Pancreas (tissue), 10 donors: ENCODE results near the gene CEL. TPM values are rescaled to one million over a fixed set of nuclear protein-coding genes. Genes with fewer than 3 reads are reported as not detected.

ENCODE experiments used
- ATAC-seq, 4 donors: fragments of 200-7000 bp; cut with Tn5 transposase; one replicate each; pipeline versions ENCODE4 v1.8.0 to v1.9.1; 2020; ENCODE audit warnings: mild to moderate bottlenecking in 4 of 4, moderate library complexity in 4 of 4
- DNase-seq, 6 donors: peaks; one replicate each; pipeline ENCODE4 v3.0.0-alpha.2; 2020
- FAIRE-seq: peaks from 2 replicates; lab custom pipeline; 2012; peaks lifted over from hg19 to GRCh38; lab: Jason Lieb, UNC
- H3K27ac ChIP-seq, 4 donors: fragments of 200-600 bp; sonication (generic); 1 replicate in 3 of 4; 2 replicates in 1 of 4; pipeline versions ENCODE4 v1.5.0 to v1.8.0; 2020
- H3K27me3 ChIP-seq, 4 donors: fragments of 200-600 bp; one replicate each; pipeline ENCODE4 v1.8.0; 2021
- H3K36me3 ChIP-seq, 3 donors: fragments of 200-600 bp; sonication (generic) in 1 of 3; one replicate each; pipeline versions ENCODE4 v1.5.0 to v1.8.0; 2020 to 2021
- H3K4me1 ChIP-seq, 3 donors: fragments of 200-600 bp; one replicate each; pipeline ENCODE4 v1.8.0; 2021
- H3K4me3 ChIP-seq, 4 donors: fragments of 200-600 bp; sonication (generic) in 2 of 4; one replicate each; pipeline versions ENCODE4 v1.5.0 to v1.8.0; 2020 to 2021
- H3K9me3 ChIP-seq, 4 donors: fragments of 200-600 bp; one replicate each; pipeline ENCODE4 v1.8.0; 2021
- CTCF ChIP-seq, 4 donors: fragments of 200-600 bp; sonication (generic) in 3 of 4; IDR thresholded peaks; one replicate each; pipeline versions ENCODE4 v1.5.0 to v1.8.0; 2021; ENCODE audit warnings: antibody characterized with exemption in 4 of 4
- WGBS, 2 donors: extraction: QIAGEN DNeasy Blood & Tissue Kit; methylation state at CpG; one replicate each; pipeline ENCODE4 v1.1.7; 2013; 5-methylcytosine and 5-hydroxymethylcytosine counted together
- intact Hi-C, 3 donors: fragments of 100-400 bp; cut with DNase I; formaldehyde crosslinking; loops; one replicate each; pipeline versions ENCODE4 v1.11.1 to v1.14.2; 2022
- polyA plus RNA-seq, 2 donors: library from polyadenylated mRNA; stranded (reverse); fragments of 200-250 nt; gene quantifications; one replicate each; pipeline ENCODE4 v1.2.3, GENCODE V29; 2013
- total RNA-seq, 6 donors: library from RNA; stranded (reverse); fragmentation: NEBNext Ultra II Directional in 4 of 6; extraction: Animal tissue kit (Norgen Biotek cat#: 25700) in 4 of 6; gene quantifications; one replicate each; pipeline versions ENCODE4 v1.2.1 to v1.2.4, GENCODE V29; 2021 to 2023
- donor health status: healthy with polysubstance abuse.
- donor health status: DM: no; HTN: no; CAD: no; lungs with moderate emphysema.
- donor health status: DM: no; HTN: no; CAD: no.
- donor health status: control.
- donor health status: control.
- donor health status: Bipolar disorder and iron deficiency.
- donor health status: DM: yes; HTN: yes; CAD: no.
- donor health status: DM: no; HTN: no; CAD: no.
- donor health status: DM: no; HTN: no; CAD: no.
- donor health status: DM: yes; HTN: yes; CAD: no.

The CEL gene
- total and polyA plus RNA-seq, 8 donors = 2,560 to 24,413 (median 16,465) TPM

DNA sequence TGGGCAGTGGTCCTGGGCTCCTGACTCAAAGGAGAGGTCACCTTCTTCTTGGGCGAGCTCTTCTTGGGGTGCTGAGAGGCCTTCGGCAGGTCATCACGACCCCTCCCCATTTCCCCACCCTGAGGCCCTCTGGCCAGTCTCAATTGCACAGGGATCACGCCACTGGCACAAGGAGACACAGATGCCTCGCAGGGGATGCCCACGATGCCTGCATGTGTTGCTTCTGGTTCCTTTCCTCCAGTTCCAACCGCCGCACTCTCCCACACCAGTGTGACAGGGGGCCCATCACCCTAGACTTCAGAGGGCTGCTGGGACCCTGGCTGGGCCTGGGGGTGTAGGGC is 1.3 kb downstream of the CEL start:
- DNase-seq = no peak
- H3K36me3 ChIP-seq = peaks cover 0 to 46% (median 20%) of the 10 kb centered on the region in 3 donors
- no peaks in the 10 kb centered on the region for H3K9me3 ChIP-seq
- H3K27me3 ChIP-seq = no peaks in the 10 kb centered on the region
- no peak for FAIRE-seq
- intact Hi-C loops = no loop called here
- peak overlapping the region; percentile 30 to 86 (median 74) for H3K27ac ChIP-seq
- H3K4me1 ChIP-seq = peaks cover 6 to 23% (median 15%) of the 10 kb centered on the region in 3 donors
- no peak for ATAC-seq
- WGBS, 2 donors = 46 to 49% methylated on average over 8 of the region's 8 CpGs
- no peak for TF ChIP-seq CTCF (IDR thresholded peaks at IDR 0.05)
- peak overlapping the region; percentile 33 to 61 (median 52) for H3K4me3 ChIP-seq

DNA sequence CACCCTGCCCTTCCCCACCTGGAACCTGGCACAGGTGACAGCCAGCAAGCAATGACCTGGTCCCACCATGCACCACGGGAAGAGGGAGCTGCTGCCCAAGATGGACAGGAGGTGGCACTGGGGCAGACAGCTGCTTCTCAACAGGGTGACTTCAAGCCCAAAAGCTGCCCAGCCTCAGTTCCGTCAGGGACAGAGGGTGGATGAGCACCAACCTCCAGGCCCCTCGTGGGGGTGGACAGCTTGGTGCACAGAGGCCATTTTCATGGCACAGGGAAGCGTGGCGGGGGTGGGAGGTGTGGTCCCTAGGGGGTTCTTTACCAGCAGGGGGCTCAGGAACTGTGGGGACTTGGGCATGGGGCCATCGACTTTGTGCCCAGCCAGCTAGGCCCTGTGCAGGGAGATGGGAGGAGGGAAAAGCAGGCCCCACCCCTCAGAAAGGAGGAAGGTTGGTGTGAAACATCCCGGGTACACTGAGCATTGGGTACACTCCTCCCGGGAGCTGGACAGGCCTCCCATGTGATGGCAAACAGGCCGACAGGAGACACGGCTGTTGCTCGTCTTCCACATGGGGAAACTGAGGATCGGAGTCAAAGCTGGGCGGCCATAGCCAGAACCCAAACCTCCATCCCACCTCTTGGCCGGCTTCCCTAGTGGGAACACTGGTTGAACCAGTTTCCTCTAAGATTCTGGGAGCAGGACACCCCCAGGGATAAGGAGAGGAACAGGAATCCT is 1.9 kb downstream of the CEL start:
- FAIRE-seq = no peak
- DNase-seq = peak in 5 of 6 donors; percentile 50 to 86 (median 72)
- 32 to 35% methylated on average over 12 to 14 of the region's 14 CpGs for WGBS, 2 donors
- no peak for TF ChIP-seq CTCF (IDR thresholded peaks at IDR 0.05)
- Histone ChIP-seq H3K27me3 (no peaks in the 10 kb centered on the region), H3K4me1 (peaks cover 6 to 18% (median 15%) of the 10 kb centered on the region in 3 donors), H3K9me3 (no peaks in the 10 kb centered on the region), H3K36me3 (peaks cover 0 to 46% (median 20%) of the 10 kb centered on the region in 3 donors), H3K27ac (peak overlapping the region; percentile 30 to 86 (median 74)), H3K4me3 (peak overlapping the region; percentile 33 to 61 (median 52))
- intact Hi-C loops = no loop called here
- peak in 2 of 4 donors; percentile 0 to 1 for ATAC-seq

GRCh38 chr9:133064241-133065069 is 2.7 kb downstream of the CEL start:
- peak overlapping the region; percentile 33 to 61 (median 52) for H3K4me3 ChIP-seq
- DNase-seq = peak in 4 of 6 donors; percentile 65 to 89 (median 72)
- peak in 2 of 4 donors; percentile 0 to 5 for ATAC-seq
- WGBS, 2 donors = 33 to 43% methylated on average over 30 of the region's 30 CpGs
- no peaks in the 10 kb centered on the region for H3K9me3 ChIP-seq
- intact Hi-C loops = no loop called here
- peaks cover 0 to 10% (median 10%) of the 10 kb centered on the region in 3 donors for H3K4me1 ChIP-seq
- peaks cover 0 to 46% (median 20%) of the 10 kb centered on the region in 3 donors for H3K36me3 ChIP-seq
- no peaks in the 10 kb centered on the region for H3K27me3 ChIP-seq
- no peak for FAIRE-seq
- peak overlapping the region; percentile 30 to 86 (median 74) for H3K27ac ChIP-seq
- TF ChIP-seq CTCF (IDR thresholded peaks at IDR 0.05) = no peak

DNA sequence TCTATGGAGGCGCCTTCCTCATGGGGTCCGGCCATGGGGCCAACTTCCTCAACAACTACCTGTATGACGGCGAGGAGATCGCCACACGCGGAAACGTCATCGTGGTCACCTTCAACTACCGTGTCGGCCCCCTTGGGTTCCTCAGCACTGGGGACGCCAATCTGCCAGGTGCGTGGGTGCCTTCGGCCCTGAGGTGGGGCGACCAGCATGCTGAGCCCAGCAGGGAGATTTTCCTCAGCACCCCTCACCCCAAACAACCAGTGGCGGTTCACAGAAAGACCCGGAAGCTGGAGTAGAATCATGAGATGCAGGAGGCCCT is 3.2 kb downstream of the CEL start:
- intact Hi-C loops = no loop called here
- TF ChIP-seq CTCF (IDR thresholded peaks at IDR 0.05) = no peak
- H3K9me3 ChIP-seq = no peaks in the 10 kb centered on the region
- H3K27ac ChIP-seq = peak overlapping the region; percentile 30 to 86 (median 74)
- no peak for ATAC-seq
- peak in 1 of 6 donors; percentile 51 for DNase-seq
- 48 to 49% methylated on average over 17 of the region's 17 CpGs for WGBS, 2 donors
- peak overlapping the region; percentile 33 to 61 (median 52) for H3K4me3 ChIP-seq
- H3K27me3 ChIP-seq = no peaks in the 10 kb centered on the region
- no peak for FAIRE-seq
- H3K4me1 ChIP-seq = peaks cover 0 to 4% (median 4%) of the 10 kb centered on the region in 3 donors
- peaks cover 0 to 46% (median 20%) of the 10 kb centered on the region in 3 donors for H3K36me3 ChIP-seq
